Astrocyte of the hippocampus (primary cell): Measurements from ENCODE around the gene INSYN1.
"Not testable (repeated sequence)": the region's sequence is repeated elsewhere in the genome, so short reads cannot be mapped to it uniquely, and the experiment has no call there.

ENCODE experiments used
- DNase-seq: peaks from one replicate; pipeline ENCODE4 v3.0.0; 2011; ENCODE audit warnings: low read depth, low spot score

INSYN1 gene

GRCh38 chr15:73714695-73715301 lies 38.4 kb downstream of the INSYN1 start:
- no peak for DNase-seq

GRCh38 chr15:73712107-73712506 lies 41.0 kb downstream of the INSYN1 start:
- DNase-seq: no peak

- no peak for DNase-seq
These were observed 41.6 kb downstream of the INSYN1 start for GRCh38 chr15:73711526-73711925.

- no peak for DNase-seq
These were observed 42.8 kb downstream of the INSYN1 start for GRCh38 chr15:73710321-73710720.

GRCh38 chr15:73709686-73710085 lies 43.5 kb downstream of the INSYN1 start:
- no peak for DNase-seq

- DNase-seq: no peak
These were observed 43.9 kb downstream of the INSYN1 start for GRCh38 chr15:73709241-73709640.

- no peak for DNase-seq
These were observed 44.5 kb downstream of the INSYN1 start for GRCh38 chr15:73708691-73709090.

- peak; percentile 73 for DNase-seq
These were observed 48.1 kb downstream of the INSYN1 start for GRCh38 chr15:73704869-73705645.

- DNase-seq: not testable (repeated sequence)
These were observed 48.8 kb downstream of the INSYN1 start for GRCh38 chr15:73704142-73704868.

- DNase-seq: not testable (repeated sequence)
These were observed 49.5 kb downstream of the INSYN1 start for GRCh38 chr15:73703601-73704000.

- DNase-seq: not testable (repeated sequence)
These were observed 50.6 kb downstream of the INSYN1 start for GRCh38 chr15:73702311-73703239.

GRCh38 chr15:73700041-73700842 lies 52.9 kb downstream of the INSYN1 start:
- DNase-seq: peak; percentile 90

- no peak for DNase-seq
These were observed 53.7 kb downstream of the INSYN1 start for GRCh38 chr15:73699249-73700040.

GRCh38 chr15:73697033-73697467 lies 56.1 kb downstream of the INSYN1 start:
- DNase-seq: peak; percentile 94

GRCh38 chr15:73696641-73697001 lies 56.5 kb downstream of the INSYN1 start:
- DNase-seq: no peak

GRCh38 chr15:73695773-73696640 lies 57.1 kb downstream of the INSYN1 start:
- no peak for DNase-seq

- no peak for DNase-seq
These were observed 58.7 kb downstream of the INSYN1 start for GRCh38 chr15:73694419-73694818.

- DNase-seq: peak; percentile 68
These were observed 61.8 kb downstream of the INSYN1 start for GRCh38 chr15:73691396-73691795.

GRCh38 chr15:73688455-73688854 lies 64.7 kb downstream of the INSYN1 start:
- DNase-seq: no peak
